ENCODE measurements around the gene SLC51B. TPM values are rescaled to one million over a fixed set of nuclear protein-coding genes. Genes with fewer than 3 reads are reported as not detected.

The SLC51B gene
- total and polyA plus RNA-seq, 2 experiments from 2014 or later = 6.5 to 8.6 TPM

- no peak overlapping the region for H2AFZ ChIP-seq
- no peak for DNase-seq (ENCODE audit: low spot score)
- H3K4me3 ChIP-seq = no peak overlapping the region
- no peaks in the 10 kb centered on the region for H3K27me3 ChIP-seq
- H3K36me3 ChIP-seq (replicated peaks; ENCODE audit: insufficient read depth, low read depth) = no peaks in the 10 kb centered on the region
- no peak for TF ChIP-seq EZH2phosphoT487 (IDR thresholded peaks at IDR 0.05; ENCODE audit: low read depth, severe bottlenecking, unreplicated experiment)
- no peak for TF ChIP-seq CTCF (IDR thresholded peaks at IDR 0.05; ENCODE audit: poor library complexity)
- no peak for TF ChIP-seq EZH2 (IDR thresholded peaks at IDR 0.05; ENCODE audit: borderline replicate concordance)
- WGBS (ENCODE audit: low lambda C conversion rate, missing lambda C conversion rate) = 91% methylated on average over 3 of the region's 3 CpGs
- no peak overlapping the region for H3K4me2 ChIP-seq
- H3K9me3 ChIP-seq (ENCODE audit: low read depth) = no peaks in the 10 kb centered on the region
- no peaks in the 10 kb centered on the region for H3K79me2 ChIP-seq
- H3K9me2 ChIP-seq (replicated peaks; ENCODE audit: insufficient read depth) = no peaks in the 10 kb centered on the region
- no peaks in the 10 kb centered on the region for H4K20me1 ChIP-seq (ENCODE audit: insufficient read depth, poor library complexity, severe bottlenecking)
- H3K27ac ChIP-seq = no peak overlapping the region
- peaks cover 20% of the 10 kb centered on the region for H3K4me1 ChIP-seq (ENCODE audit: insufficient read depth)
Measured at GRCh38 chr15:65059369-65059750, 14.2 kb downstream of the SLC51B start.

GRCh38 chr15:65059931-65060596, 14.9 kb downstream of the SLC51B start:
- 94% methylated on average over 4 of the region's 4 CpGs for WGBS (ENCODE audit: low lambda C conversion rate, missing lambda C conversion rate)
- Histone ChIP-seq H3K4me3 (no peak overlapping the region), H3K27ac (no peak overlapping the region), H3K36me3 (replicated peaks; ENCODE audit: insufficient read depth, low read depth) (no peaks in the 10 kb centered on the region), H3K4me2 (no peak overlapping the region), H3K4me1 (ENCODE audit: insufficient read depth) (peaks cover 16% of the 10 kb centered on the region), H3K79me2 (no peaks in the 10 kb centered on the region), H3K9me2 (replicated peaks; ENCODE audit: insufficient read depth) (no peaks in the 10 kb centered on the region), H4K20me1 (ENCODE audit: insufficient read depth, poor library complexity, severe bottlenecking) (no peaks in the 10 kb centered on the region), H3K9me3 (ENCODE audit: low read depth) (no peaks in the 10 kb centered on the region), H3K27me3 (no peaks in the 10 kb centered on the region), H2AFZ (no peak overlapping the region)
- no peak for TF ChIP-seq CTCF (IDR thresholded peaks at IDR 0.05; ENCODE audit: poor library complexity)
- no peak for TF ChIP-seq EZH2phosphoT487 (IDR thresholded peaks at IDR 0.05; ENCODE audit: low read depth, severe bottlenecking, unreplicated experiment)
- TF ChIP-seq EZH2 (IDR thresholded peaks at IDR 0.05; ENCODE audit: borderline replicate concordance) = no peak
- no peak for DNase-seq (ENCODE audit: low spot score)

- Histone ChIP-seq H4K20me1 (ENCODE audit: insufficient read depth, poor library complexity, severe bottlenecking) (no peaks in the 10 kb centered on the region), H3K9me3 (ENCODE audit: low read depth) (no peaks in the 10 kb centered on the region), H3K27me3 (no peaks in the 10 kb centered on the region), H3K36me3 (replicated peaks; ENCODE audit: insufficient read depth, low read depth) (no peaks in the 10 kb centered on the region), H3K27ac (no peak overlapping the region), H3K4me1 (ENCODE audit: insufficient read depth) (peaks cover 10% of the 10 kb centered on the region), H3K4me3 (no peak overlapping the region), H3K4me2 (no peak overlapping the region), H3K9me2 (replicated peaks; ENCODE audit: insufficient read depth) (no peaks in the 10 kb centered on the region), H3K79me2 (no peaks in the 10 kb centered on the region), H2AFZ (no peak overlapping the region)
- no peak for DNase-seq (ENCODE audit: low spot score)
- 96% methylated on average over 6 of the region's 6 CpGs for WGBS (ENCODE audit: low lambda C conversion rate, missing lambda C conversion rate)
- TF ChIP-seq EZH2phosphoT487 (IDR thresholded peaks at IDR 0.05; ENCODE audit: low read depth, severe bottlenecking, unreplicated experiment) = no peak
- TF ChIP-seq CTCF (IDR thresholded peaks at IDR 0.05; ENCODE audit: poor library complexity) = no peak
- no peak for TF ChIP-seq EZH2 (IDR thresholded peaks at IDR 0.05; ENCODE audit: borderline replicate concordance)
Measured at GRCh38 chr15:65060641-65061397, 15.6 kb downstream of the SLC51B start.

Data from hepatocyte (in vitro differentiated cells).